HEK293T (cell line): Measurements from ENCODE around the gene PRSS48.

Experiments used
- ARNT ChIP-seq: fragments of 450-650 bp; IDR thresholded peaks from 2 replicates; pipeline ENCODE4 v1.6.1; 2017; ENCODE audit warnings: mild to moderate bottlenecking
- BHLHE40 ChIP-seq: fragments of 450-650 bp; IDR thresholded peaks from 2 replicates; pipeline ENCODE4 v1.6.1; 2016; ENCODE audit warnings: mild to moderate bottlenecking, moderate library complexity, borderline replicate concordance
- ELF4 ChIP-seq: fragments of 450-650 bp; IDR thresholded peaks from 2 replicates; pipeline ENCODE4 v1.6.1; 2017; ENCODE audit warnings: antibody characterized with exemption
- FOXA1 ChIP-seq: fragments of 450-650 bp; IDR thresholded peaks from 2 replicates; pipeline ENCODE4 v1.6.1; 2016; ENCODE audit warnings: mild to moderate bottlenecking
- FOXM1 ChIP-seq: fragments of 450-650 bp; IDR thresholded peaks from 2 replicates; pipeline ENCODE4 v1.6.1; 2017; ENCODE audit warnings: mild to moderate bottlenecking, borderline replicate concordance
- SP1 ChIP-seq: fragments of 450-650 bp; IDR thresholded peaks from 2 replicates; pipeline ENCODE4 v1.6.1; 2017
- SUZ12 ChIP-seq: fragments of 450-650 bp; IDR thresholded peaks from 2 replicates; pipeline ENCODE4 v1.6.1; 2016; ENCODE audit warnings: mild to moderate bottlenecking
- TARDBP ChIP-seq: fragments of 450-650 bp; IDR thresholded peaks from 2 replicates; pipeline ENCODE4 v1.6.1; 2016
- TF ChIP-seq, protein P1 (sequence below): fragments of 450-650 bp; IDR thresholded peaks from 2 replicates; pipeline ENCODE4 v1.6.1; 2016

GRCh38 chr4:151297170-151297569, 20.2 kb downstream of the PRSS48 start:
- TF ChIP-seq SP1 = no peak
- no peak for TF ChIP-seq TARDBP
- TF ChIP-seq FOXM1 = no peak
- no peak for TF ChIP-seq FOXA1
- TF ChIP-seq, protein P1, sequence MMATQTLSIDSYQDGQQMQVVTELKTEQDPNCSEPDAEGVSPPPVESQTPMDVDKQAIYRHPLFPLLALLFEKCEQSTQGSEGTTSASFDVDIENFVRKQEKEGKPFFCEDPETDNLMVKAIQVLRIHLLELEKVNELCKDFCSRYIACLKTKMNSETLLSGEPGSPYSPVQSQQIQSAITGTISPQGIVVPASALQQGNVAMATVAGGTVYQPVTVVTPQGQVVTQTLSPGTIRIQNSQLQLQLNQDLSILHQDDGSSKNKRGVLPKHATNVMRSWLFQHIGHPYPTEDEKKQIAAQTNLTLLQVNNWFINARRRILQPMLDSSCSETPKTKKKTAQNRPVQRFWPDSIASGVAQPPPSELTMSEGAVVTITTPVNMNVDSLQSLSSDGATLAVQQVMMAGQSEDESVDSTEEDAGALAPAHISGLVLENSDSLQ = no peak
- TF ChIP-seq BHLHE40 = no peak
- no peak for TF ChIP-seq ELF4
- no peak for TF ChIP-seq ARNT
- no peak for TF ChIP-seq SUZ12
